H1 (cell line): ENCODE data around the gene LY6G6C. TPM values are rescaled to one million over a fixed set of nuclear protein-coding genes. Genes with fewer than 3 reads are reported as not detected.

Experiments used
- CTCF ChIA-PET: fragments of 300-600 bp; sonication (Branson Sonifier 250); formaldehyde crosslinking; loops from one replicate; lab custom pipeline; 2021; ENCODE audit not compliant: partially characterized antibody; lab: Charles Lee
- POLR2A ChIA-PET: fragments of 300-600 bp; sonication (Branson Sonifier 250); formaldehyde crosslinking; loops from one replicate; lab custom pipeline; 2021; ENCODE audit warnings: inconsistent platforms; ENCODE audit not compliant: partially characterized antibody; lab: Charles Lee
- DNase-seq, 2 experiments: peaks; one replicate each; pipeline versions ENCODE4 v3.0.0 to v3.0.0-alpha.2; 2010 to 2022; ENCODE audit warnings: low spot score in 2 of 2, low read depth in 1 of 2, mixed read lengths in 1 of 2
- FAIRE-seq: peaks from 2 replicates; lab custom pipeline; 2011; peaks lifted over from hg19 to GRCh38; lab: Jason Lieb, UNC
- H2AFZ ChIP-seq: 2 replicates; pipeline ENCODE4 v1.8.1; 2012; ENCODE audit warnings: low read length, inconsistent platforms
- H2AK5ac ChIP-seq: 2 replicates; pipeline ENCODE4 v1.6.1; 2013; ENCODE audit warnings: low read depth, low read length
- H2BK120ac ChIP-seq: replicated peaks from 2 replicates; pipeline ENCODE3; 2013; ENCODE audit warnings: low read depth, low read length, inconsistent platforms
- H2BK12ac ChIP-seq: 2 replicates; pipeline ENCODE4 v1.6.1; 2013; ENCODE audit warnings: low read depth, low read length
- H2BK15ac ChIP-seq: 2 replicates; pipeline ENCODE4 v1.6.1; 2013; ENCODE audit warnings: low read length
- H2BK20ac ChIP-seq: 2 replicates; pipeline ENCODE4 v1.6.1; 2013; ENCODE audit warnings: low read length
- H2BK5ac ChIP-seq: 2 replicates; pipeline ENCODE4 v1.6.1; 2013; ENCODE audit warnings: low read depth, low read length
- H3K14ac ChIP-seq: 2 replicates; pipeline ENCODE4 v1.6.1; 2013; ENCODE audit warnings: inconsistent platforms; ENCODE audit not compliant: insufficient read length
- H3K18ac ChIP-seq: 2 replicates; pipeline ENCODE4 v1.6.1; 2013; ENCODE audit warnings: low read length; ENCODE audit errors: extremely low read depth
- H3K23ac ChIP-seq: 2 replicates; pipeline ENCODE4 v1.6.1; 2013; ENCODE audit warnings: inconsistent platforms; ENCODE audit not compliant: insufficient read length
- H3K23me2 ChIP-seq: 2 replicates; pipeline ENCODE4 v1.6.1; 2013; ENCODE audit warnings: low read depth, low read length
- H3K27ac ChIP-seq: 2 replicates; pipeline ENCODE4 v1.6.1; 2011; ENCODE audit warnings: low read depth, low read length, inconsistent platforms
- H3K27me3 ChIP-seq, 4 experiments: replicated peaks in 1 of 4; 1 replicate in 1 of 4; 2 replicates in 3 of 4; pipeline versions ENCODE4 v1.6.1 to v1.8.1; 2011 to 2013; ENCODE audit warnings: low read length in 3 of 4, mild to moderate bottlenecking in 3 of 4, inconsistent platforms in 2 of 4, mixed read lengths in 2 of 4, moderate library complexity in 1 of 4; ENCODE audit not compliant: control insufficient read depth in 3 of 4, insufficient read depth in 3 of 4; ENCODE audit errors: extremely low read depth in 1 of 4
- H3K36me3 ChIP-seq, 4 experiments: 2 replicates each; pipeline versions ENCODE4 v1.6.1 to v1.8.1; 2011 to 2013; ENCODE audit warnings: mild to moderate bottlenecking in 4 of 4, low read length in 3 of 4, moderate library complexity in 2 of 4, control low read depth in 1 of 4, inconsistent platforms in 1 of 4; ENCODE audit not compliant: insufficient read depth in 4 of 4, control insufficient read depth in 2 of 4
- H3K4ac ChIP-seq: replicated peaks from 2 replicates; pipeline ENCODE3; 2013; ENCODE audit warnings: low read length, low read depth, mixed read lengths, inconsistent platforms; ENCODE audit not compliant: insufficient read length
- H3K4me1 ChIP-seq, 4 experiments: replicated peaks in 1 of 4; 1 replicate in 1 of 4; 2 replicates in 3 of 4; pipeline versions ENCODE4 v1.6.1 to v1.8.1; 2011 to 2013; ENCODE audit warnings: low read length in 3 of 4, inconsistent platforms in 2 of 4, mixed read lengths in 1 of 4; ENCODE audit not compliant: insufficient read depth in 4 of 4, control insufficient read depth in 3 of 4
- H3K4me2 ChIP-seq, 2 experiments: 2 replicates each; pipeline versions ENCODE4 v1.6.1 to v1.8.1; 2011 to 2013; ENCODE audit warnings: low read depth in 2 of 2, low read length in 2 of 2, control low read depth in 1 of 2, inconsistent platforms in 1 of 2, mild to moderate bottlenecking in 1 of 2; ENCODE audit not compliant: insufficient read depth in 1 of 2
- H3K4me3 ChIP-seq, 4 experiments: fragments of 200-600, 300-600 bp in 1 of 4; sonication (generic), shearing (Covaris generic), sonication (Bioruptor Twin) in 1 of 4; 2 replicates each; pipeline versions ENCODE4 v1.5.1 to v1.8.1; 2011 to 2016; ENCODE audit warnings: low read length in 4 of 4, low read depth in 3 of 4, control low read depth in 2 of 4, inconsistent platforms in 2 of 4, mild to moderate bottlenecking in 2 of 4, mixed read lengths in 1 of 4, moderate library complexity in 1 of 4; ENCODE audit not compliant: insufficient read depth in 2 of 4; ENCODE audit errors: extremely low read depth in 1 of 4
- H3K56ac ChIP-seq: replicated peaks from 2 replicates; pipeline ENCODE3; 2013; ENCODE audit warnings: low read depth, mild to moderate bottlenecking, mixed read lengths, low read length, inconsistent platforms; ENCODE audit not compliant: insufficient read length
- H3K79me1 ChIP-seq: 2 replicates; pipeline ENCODE4 v1.6.1; 2013; ENCODE audit warnings: low read depth, low read length, control low read depth
- H3K79me2 ChIP-seq, 2 experiments: 2 replicates each; pipeline versions ENCODE4 v1.6.1 to v1.8.1; 2012 to 2013; ENCODE audit warnings: low read length in 2 of 2, mild to moderate bottlenecking in 2 of 2, inconsistent platforms in 1 of 2; ENCODE audit not compliant: insufficient read depth in 2 of 2, control insufficient read depth in 1 of 2
- H3K9ac ChIP-seq, 4 experiments: replicated peaks in 1 of 4; 1 replicate in 1 of 4; 2 replicates in 3 of 4; pipeline versions ENCODE4 v1.6.1 to v1.8.1; 2011 to 2013; ENCODE audit warnings: low read depth in 3 of 4, low read length in 3 of 4, control low read depth in 2 of 4, mild to moderate bottlenecking in 2 of 4, moderate library complexity in 2 of 4, inconsistent platforms in 1 of 4; ENCODE audit errors: extremely low read depth in 1 of 4
- H3K9me3 ChIP-seq, 2 experiments: 2 replicates each; pipeline versions ENCODE4 v1.6.1 to v1.8.1; 2012 to 2013; ENCODE audit warnings: mild to moderate bottlenecking in 2 of 2, moderate library complexity in 2 of 2, control low read depth in 1 of 2, inconsistent platforms in 1 of 2, low read depth in 1 of 2, low read length in 1 of 2, mixed read lengths in 1 of 2; ENCODE audit not compliant: insufficient read depth in 2 of 2
- H4K20me1 ChIP-seq, 2 experiments: replicated peaks in 1 of 2; 2 replicates each; pipeline versions ENCODE3 to v1.8.1; 2011 to 2013; ENCODE audit warnings: inconsistent platforms in 2 of 2, low read length in 2 of 2, mild to moderate bottlenecking in 1 of 2; ENCODE audit not compliant: insufficient read depth in 2 of 2, control insufficient read depth in 1 of 2
- H4K5ac ChIP-seq: 2 replicates; pipeline ENCODE4 v1.6.1; 2013; ENCODE audit warnings: low read length, low read depth, mixed read lengths, inconsistent platforms; ENCODE audit not compliant: insufficient read length
- H4K8ac ChIP-seq: 2 replicates; pipeline ENCODE4 v1.8.0; 2013; ENCODE audit warnings: mild to moderate bottlenecking, moderate library complexity, low read length, inconsistent platforms; ENCODE audit not compliant: insufficient read depth; ENCODE audit errors: extremely low read depth
- H4K91ac ChIP-seq: replicated peaks from 2 replicates; pipeline ENCODE3; 2013; ENCODE audit warnings: low read length, mixed read lengths, inconsistent platforms; ENCODE audit not compliant: insufficient read length
- EP300 ChIP-seq, 2 experiments: IDR thresholded peaks; 1 replicate in 1 of 2; 2 replicates in 1 of 2; pipeline ENCODE4 v1.6.1; 2011 to 2012; ENCODE audit warnings: low read depth in 2 of 2, low read length in 2 of 2, mild to moderate bottlenecking in 2 of 2, borderline replicate concordance in 1 of 2, inconsistent platforms in 1 of 2, moderate library complexity in 1 of 2
- KDM1A ChIP-seq: fragments of 200-600, 300-600 bp; sonication (generic); IDR thresholded peaks from 2 replicates; pipeline ENCODE4 v1.7.1; 2016; ENCODE audit warnings: mild to moderate bottlenecking, low read length, borderline replicate concordance
- POLR2AphosphoS5 ChIP-seq: IDR thresholded peaks from 2 replicates; pipeline ENCODE4 v1.6.1; 2011; ENCODE audit warnings: low read depth, low read length
- SIX5 ChIP-seq: IDR thresholded peaks from 2 replicates; pipeline ENCODE4 v1.6.1; 2011; ENCODE audit warnings: mild to moderate bottlenecking, low read depth, low read length
- SP1 ChIP-seq: IDR thresholded peaks from 2 replicates; pipeline ENCODE4 v1.6.1; 2011; ENCODE audit warnings: low read depth, low read length
- WGBS, 2 experiments: shearing (Covaris generic) in 1 of 2; methylation state at CpG; one replicate each; pipeline versions ENCODE4 v1.1.6 to v1.1.7; 2013 to 2015; ENCODE audit warnings: low lambda C conversion rate in 2 of 2, mixed read lengths in 2 of 2, inconsistent platforms in 1 of 2, low coverage in 1 of 2, missing lambda C conversion rate in 1 of 2; ENCODE audit not compliant: insufficient replicate concordance in 2 of 2, insufficient coverage in 1 of 2, insufficient read length in 1 of 2; ENCODE audit errors: extremely low coverage in 1 of 2, missing lambda C conversion rate in 1 of 2; 5-methylcytosine and 5-hydroxymethylcytosine counted together
- polyA plus RNA-seq, 7 experiments: library from polyadenylated mRNA; depleted of rRNA in 3 of 7; stranded (reverse) in 5 of 7; unstranded in 2 of 7; fragments of >200 nt in 5 of 7; fragments of 200-250 nt in 2 of 7; gene quantifications; 1 replicate in 5 of 7; 2 replicates in 1 of 7; 4 replicates in 1 of 7; pipeline versions ENCODE4 v1.2.1 to v1.2.3, GENCODE V29; 2011 to 2013; ENCODE audit warnings: missing spikeins in 2 of 7, mixed read lengths in 2 of 7
- total RNA-seq: library from RNA; stranded (reverse); fragmentation: NEBNext Ultra II Directional; extraction: Animal tissue kit (Norgen Biotek cat#: 25700); gene quantifications from 2 replicates; pipeline ENCODE4 v1.2.1, GENCODE V29; 2021

The LY6G6C gene
- total and polyA plus RNA-seq, 2 of the 8 experiments (the other 6 are each of a cell fraction or from before 2014, with no cell fraction given), result 0.23 TPM; not detected in 1

DNA sequence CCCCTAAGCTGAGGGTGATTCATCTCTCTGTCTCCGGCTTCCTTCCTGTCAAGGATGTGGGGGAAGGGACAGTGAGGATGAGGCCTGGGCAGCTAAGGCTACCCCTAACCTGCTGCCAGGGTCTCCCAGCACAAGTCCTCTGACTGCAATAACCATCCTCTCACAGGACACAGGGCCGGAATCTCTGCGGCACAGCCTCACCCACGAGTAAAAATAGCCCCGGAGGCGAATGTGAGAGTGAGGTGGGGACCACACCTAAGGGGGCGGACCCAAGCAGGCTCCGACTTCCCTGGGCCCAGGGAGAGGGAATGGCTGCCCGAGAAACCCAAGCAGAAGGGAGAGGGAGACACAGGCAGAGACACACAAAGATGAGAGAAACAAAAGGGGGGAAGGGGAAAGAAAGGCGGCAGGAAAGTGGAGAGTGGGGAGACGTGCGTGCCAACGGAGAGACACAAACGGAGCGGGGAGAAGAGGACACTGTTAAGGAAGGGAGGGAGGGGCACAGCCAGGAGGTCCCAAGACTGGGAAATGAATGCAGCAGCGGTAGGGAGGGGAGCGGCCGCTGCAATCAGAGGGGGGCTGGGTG is 13.4 kb upstream of the LY6G6C start:
- Histone ChIP-seq H2BK120ac (no peak overlapping the region), H2BK12ac (0 out of 2 replicates have a peak overlapping the region, but pooled peaks have one; percentile 1), H4K8ac (peak overlapping the region; percentile 42; the same call in 1 of the 2 replicates), H3K56ac (no peak overlapping the region), H3K79me2 (peaks cover 0 to 26% of the 10 kb centered on the region in 2 experiments; a peak in 2 of 4 replicates), H3K9me3 (no peaks in the 10 kb centered on the region), H2AFZ (no peak overlapping the region), H3K27me3 (no peaks in the 10 kb centered on the region), H2BK5ac (peak overlapping the region; percentile 97), H2BK15ac (peak overlapping the region; percentile 54; the same call in 1 of the 2 replicates), H3K27ac (peak overlapping the region; percentile 25), H3K14ac (no peak overlapping the region), H3K4me1 (peaks cover 22 to 32% (median 25%) of the 10 kb centered on the region in 4 experiments), H4K91ac (no peak overlapping the region), H4K5ac (no peak overlapping the region), H3K4me2 (peak overlapping the region; percentile 78 to 99), H2BK20ac (0 out of 2 replicates have a peak overlapping the region, but pooled peaks have one; percentile 61), H3K4ac (no peak overlapping the region), H4K20me1 (peaks cover 4 to 5% of the 10 kb centered on the region in 2 experiments), H3K36me3 (peaks cover 10 to 30% (median 21%) of the 10 kb centered on the region in 4 experiments), H2AK5ac (no peak overlapping the region), H3K4me3 (peak overlapping the region; percentile 82 to 98 (median 92)), H3K79me1 (peaks cover 8% of the 10 kb centered on the region; the same call in 1 of the 2 replicates), H3K18ac (peak overlapping the region; percentile 71; the same call in 1 of the 2 replicates), H3K23ac (no peak overlapping the region), H3K9ac (peak overlapping the region in 3 of 4 experiments; percentile 40 to 77 (median 63); a peak in 6 of 7 replicates), H3K23me2 (peaks cover 20% of the 10 kb centered on the region)
- FAIRE-seq (no peak), DNase-seq (peak; percentile 56 to 74)
- CTCF ChIA-PET, result interaction anchor here (0.6 to 5.6 kb wide), 11 partner anchors 10 to 287 kb away, joined by 3 to 23 read pairs (median 3); no protein-coding TSS in a partner anchor
- WGBS, 2 experiments, result 3% methylated on average over 17 of the region's 18 CpGs; no CpG with 5 or more reads in 1 of the 2 experiments
- POLR2A ChIA-PET, result interaction anchor here (0.6 to 8.7 kb wide), 29 partner anchors 10 to 346 kb away, joined by 3 to 73 read pairs (median 4); partner anchors contain the start of genes CSNK2B, DDX39B, GPANK1 and LY6G6C
- TF ChIP-seq KDM1A (no peak), SIX5 (no peak), SP1 (peak; percentile 72; the same call in 1 of the 2 replicates), POLR2AphosphoS5 (no peak), EP300 (IDR thresholded peaks at IDR 0.05; ENCODE audit: borderline replicate concordance in 1 of 2, low read depth in 2 of 2, low read length in 2 of 2) (peak in 1 of 2 experiments; percentile 47; a peak in 1 of 3 replicates)
